Right lobe of liver (tissue), 6 donors: ENCODE results near the gene SUV39H1. TPM values are rescaled to one million over a fixed set of nuclear protein-coding genes. Genes with fewer than 3 reads are reported as not detected.
A peak's percentile ranks its signal among the peaks of the same experiment; 100 is the strongest.

Experiments used
- ATAC-seq, 4 donors: fragments of 200-7000 bp; cut with Tn5 transposase; one replicate each; pipeline ENCODE4 v1.9.1; 2020; ENCODE audit warnings: mild to moderate bottlenecking in 4 of 4, moderate library complexity in 4 of 4
- DNase-seq, 3 donors: peaks; one replicate each; pipeline ENCODE4 v3.0.0-alpha.2; 2020
- H3K27ac ChIP-seq, 3 donors: fragments of 200-600 bp; one replicate each; pipeline ENCODE4 v1.8.0; 2022
- H3K27me3 ChIP-seq, 2 donors: fragments of 200-600 bp; one replicate each; pipeline ENCODE4 v1.8.0; 2022
- H3K36me3 ChIP-seq, 4 donors: fragments of 200-600 bp; sonication (generic) in 1 of 4; one replicate each; pipeline versions ENCODE4 v1.5.1 to v1.8.0; 2017 to 2022; ENCODE audit warnings: control low read depth in 1 of 4
- H3K4me1 ChIP-seq, 4 donors: fragments of 200-600 bp; sonication (generic) in 1 of 4; one replicate each; pipeline versions ENCODE4 v1.5.1 to v1.8.0; 2017 to 2022; ENCODE audit warnings: control low read depth in 1 of 4
- H3K4me3 ChIP-seq, 3 donors: fragments of 200-600 bp; one replicate each; pipeline ENCODE4 v1.8.0; 2022
- H3K9me3 ChIP-seq, 4 donors: fragments of 200-600 bp; sonication (generic) in 1 of 4; one replicate each; pipeline versions ENCODE4 v1.5.1 to v1.8.0; 2017 to 2022; ENCODE audit warnings: control low read depth in 1 of 4
- POLR2A ChIP-seq: fragments of 450-650 bp; IDR thresholded peaks from one replicate; pipeline ENCODE4 v1.6.1; 2017; ENCODE audit warnings: antibody characterized with exemption, mild to moderate bottlenecking
- WGBS: methylation state at CpG from one replicate; pipeline ENCODE4 v1.1.6; 2018; ENCODE audit warnings: low coverage, low lambda C conversion rate; ENCODE audit not compliant: insufficient coverage; ENCODE audit errors: missing lambda C conversion rate; 5-methylcytosine and 5-hydroxymethylcytosine counted together
- intact Hi-C, 2 donors: fragments of 100-400 bp; cut with DNase I; formaldehyde crosslinking; loops; one replicate each; pipeline versions ENCODE4 v1.11.2 to v1.14.1; 2022
- total RNA-seq, 6 experiments: library from RNA; depleted of rRNA in 2 of 6; stranded (reverse); fragments of >200 nt in 2 of 6; fragmentation: NEBNext Ultra II Directional in 3 of 6; extraction: Animal tissue kit (Norgen Biotek cat#: 25700) in 3 of 6; gene quantifications; one replicate each; pipeline versions ENCODE4 v1.1.0 to v1.2.4, GENCODE V29; 2016 to 2023
- TF ChIP-seq, protein P1 (sequence below), 4 donors: fragments of 200-600 bp in 3 of 4; fragments of 450-650 bp in 1 of 4; IDR thresholded peaks; one replicate each; pipeline versions ENCODE4 v1.5.1 to v1.8.0; 2016 to 2022; ENCODE audit warnings: antibody characterized with exemption in 4 of 4, mild to moderate bottlenecking in 2 of 4
- donor health status: DM: no; HTN: yes; CAD: no.
- donor health status: DM: no; HTN: no; CAD: no.
- donor health status: DM: no; HTN: no; CAD: no.
- donor health status: DM: no; HTN: yes; CAD: no.
- donor health status: DM: no; HTN: yes; CAD: no.

The SUV39H1 gene
- total RNA-seq, 6 experiments from 2014 or later, result 2.2 to 10.8 (median 3.5) TPM

- H3K27ac ChIP-seq, result no peak overlapping the region
- no peaks in the 10 kb centered on the region for H3K36me3 ChIP-seq
- peaks cover 0 to 5% (median 0%) of the 10 kb centered on the region in 4 donors for H3K4me1 ChIP-seq
- no peak for DNase-seq
- no peaks in the 10 kb centered on the region for H3K9me3 ChIP-seq
- no peaks in the 10 kb centered on the region for H3K27me3 ChIP-seq
- TF ChIP-seq, protein P1, sequence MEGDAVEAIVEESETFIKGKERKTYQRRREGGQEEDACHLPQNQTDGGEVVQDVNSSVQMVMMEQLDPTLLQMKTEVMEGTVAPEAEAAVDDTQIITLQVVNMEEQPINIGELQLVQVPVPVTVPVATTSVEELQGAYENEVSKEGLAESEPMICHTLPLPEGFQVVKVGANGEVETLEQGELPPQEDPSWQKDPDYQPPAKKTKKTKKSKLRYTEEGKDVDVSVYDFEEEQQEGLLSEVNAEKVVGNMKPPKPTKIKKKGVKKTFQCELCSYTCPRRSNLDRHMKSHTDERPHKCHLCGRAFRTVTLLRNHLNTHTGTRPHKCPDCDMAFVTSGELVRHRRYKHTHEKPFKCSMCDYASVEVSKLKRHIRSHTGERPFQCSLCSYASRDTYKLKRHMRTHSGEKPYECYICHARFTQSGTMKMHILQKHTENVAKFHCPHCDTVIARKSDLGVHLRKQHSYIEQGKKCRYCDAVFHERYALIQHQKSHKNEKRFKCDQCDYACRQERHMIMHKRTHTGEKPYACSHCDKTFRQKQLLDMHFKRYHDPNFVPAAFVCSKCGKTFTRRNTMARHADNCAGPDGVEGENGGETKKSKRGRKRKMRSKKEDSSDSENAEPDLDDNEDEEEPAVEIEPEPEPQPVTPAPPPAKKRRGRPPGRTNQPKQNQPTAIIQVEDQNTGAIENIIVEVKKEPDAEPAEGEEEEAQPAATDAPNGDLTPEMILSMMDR (IDR thresholded peaks at IDR 0.05), result no peak
- no peak for TF ChIP-seq POLR2A
- ATAC-seq, result no peak
- intact Hi-C loops, result no loop called here
- H3K4me3 ChIP-seq, result no peak overlapping the region
- 60% methylated on average over 2 of the region's 3 CpGs for WGBS
Observed at GRCh38 chrX:48700951-48701653, 4.6 kb downstream of the SUV39H1 start.

- H3K4me1 ChIP-seq, result peaks cover 0 to 5% (median 0%) of the 10 kb centered on the region in 4 donors
- H3K9me3 ChIP-seq, result no peaks in the 10 kb centered on the region
- DNase-seq, result no peak
- H3K4me3 ChIP-seq, result no peak overlapping the region
- no peaks in the 10 kb centered on the region for H3K27me3 ChIP-seq
- WGBS, result no CpG with 5 or more reads among the region's 2 CpGs
- no peak overlapping the region for H3K27ac ChIP-seq
- intact Hi-C loops, result no loop called here
- ATAC-seq, result peak in 3 of 4 donors; percentile 24 to 37 (median 28)
- H3K36me3 ChIP-seq, result no peaks in the 10 kb centered on the region
- TF ChIP-seq POLR2A, result no peak
- TF ChIP-seq, protein P1 (IDR thresholded peaks at IDR 0.05), result no peak
Observed at GRCh38 chrX:48702032-48702431, 5.5 kb downstream of the SUV39H1 start.

DNA sequence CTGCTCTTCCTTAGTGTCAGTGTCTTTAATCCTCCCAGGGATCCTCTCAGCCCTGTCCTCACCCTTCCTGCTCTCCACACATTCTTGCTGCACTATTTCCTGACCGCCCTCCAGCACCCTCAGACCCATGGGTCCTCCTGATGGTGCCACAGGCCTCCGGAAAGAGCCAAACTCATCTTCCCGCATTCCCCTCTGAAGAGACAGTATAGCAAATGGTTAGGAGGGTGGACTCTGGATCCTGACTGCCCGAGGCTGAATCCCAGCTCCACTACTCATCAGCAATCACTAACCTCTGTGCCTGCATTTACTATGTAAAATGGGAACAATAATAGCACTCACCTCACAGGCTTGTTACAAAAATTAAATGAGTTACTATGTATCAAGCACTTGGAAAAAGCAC is 6.2 kb downstream of the SUV39H1 start:
- H3K27me3 ChIP-seq, result no peaks in the 10 kb centered on the region
- no peak for ATAC-seq
- no peak for DNase-seq
- peaks cover 0 to 5% (median 0%) of the 10 kb centered on the region in 4 donors for H3K4me1 ChIP-seq
- no peaks in the 10 kb centered on the region for H3K9me3 ChIP-seq
- H3K36me3 ChIP-seq, result no peaks in the 10 kb centered on the region
- H3K27ac ChIP-seq, result no peak overlapping the region
- WGBS, result 35% methylated on average over 2 of the region's 4 CpGs
- intact Hi-C loops, result no loop called here
- TF ChIP-seq, protein P1 (IDR thresholded peaks at IDR 0.05), result no peak
- no peak overlapping the region for H3K4me3 ChIP-seq

- intact Hi-C loops, result no loop called here
Observed at GRCh38 chrX:48703228-48703627, 6.7 kb downstream of the SUV39H1 start.

More at GRCh38 chrX:48703228-48703627, 6.7 kb downstream of the SUV39H1 start:
- Histone ChIP-seq H3K27ac (no peak overlapping the region), H3K4me1 (peaks cover 0 to 5% (median 0%) of the 10 kb centered on the region in 4 donors), H3K4me3 (no peak overlapping the region), H3K27me3 (no peaks in the 10 kb centered on the region), H3K9me3 (no peaks in the 10 kb centered on the region), H3K36me3 (no peaks in the 10 kb centered on the region)
- ATAC-seq (no peak), DNase-seq (no peak)
- 71% methylated on average over 7 of the region's 7 CpGs for WGBS
- TF ChIP-seq, protein P1 (IDR thresholded peaks at IDR 0.05), result no peak
- no peak for TF ChIP-seq POLR2A
